MM.1S (cell line): ENCODE data around the gene KLF15.

Experiments used
- DNase-seq: peaks from one replicate; pipeline ENCODE4 v3.0.0-alpha.2; 2015
- H2AFZ ChIP-seq: fragments of 300-600 bp; sonication (generic); 2 replicates; pipeline ENCODE4 v1.6.0; 2016; ENCODE audit warnings: antibody characterized with exemption, low read length
- H3F3A ChIP-seq: fragments of 300-600 bp; sonication (generic); 2 replicates; pipeline ENCODE4 v1.6.1; 2016; ENCODE audit warnings: mild to moderate bottlenecking, antibody characterized with exemption, low read length, moderate library complexity, mixed read lengths; ENCODE audit not compliant: insufficient read depth
- H3K27ac ChIP-seq: fragments of 300-600 bp; sonication (generic); 2 replicates; pipeline ENCODE4 v1.5.1; 2016; ENCODE audit warnings: mild to moderate bottlenecking, low read length
- H3K27me3 ChIP-seq: fragments of 300-600 bp; sonication (generic); replicated peaks from 2 replicates; pipeline ENCODE4 v1.6.0; 2016; ENCODE audit warnings: low read length; ENCODE audit not compliant: insufficient read depth
- H3K36me3 ChIP-seq: fragments of 300-600 bp; sonication (generic); replicated peaks from 2 replicates; pipeline ENCODE4 v1.6.1; 2016; ENCODE audit warnings: mild to moderate bottlenecking, low read length, mixed read lengths; ENCODE audit not compliant: insufficient read depth
- H3K4me1 ChIP-seq: fragments of 300-600 bp; sonication (generic); 2 replicates; pipeline ENCODE4 v1.6.1; 2016; ENCODE audit warnings: low read length, mixed read lengths
- H3K4me2 ChIP-seq: fragments of 300-600 bp; sonication (generic); 2 replicates; pipeline ENCODE4 v1.6.0; 2016; ENCODE audit warnings: low read depth, low read length
- H3K4me3 ChIP-seq: fragments of 300-600 bp; sonication (generic); 2 replicates; pipeline ENCODE4 v1.5.1; 2016; ENCODE audit warnings: low read length, mixed read lengths
- H3K79me2 ChIP-seq: fragments of 300-600 bp; sonication (generic); 2 replicates; pipeline ENCODE4 v1.6.1; 2016; ENCODE audit warnings: mixed run types, low read length, mixed read lengths
- H3K9ac ChIP-seq: fragments of 300-600 bp; sonication (generic); 2 replicates; pipeline ENCODE4 v1.6.1; 2016; ENCODE audit warnings: low read length, mixed read lengths
- H3K9me2 ChIP-seq: fragments of 300-600 bp; sonication (generic); replicated peaks from 2 replicates; pipeline ENCODE4 v1.6.1; 2016; ENCODE audit warnings: mild to moderate bottlenecking, low read length, mixed read lengths; ENCODE audit not compliant: insufficient read depth
- H3K9me3 ChIP-seq: fragments of 300-600 bp; sonication (generic); replicated peaks from 2 replicates; pipeline ENCODE4 v1.6.1; 2016; ENCODE audit warnings: mild to moderate bottlenecking, low read length, mixed read lengths; ENCODE audit not compliant: insufficient read depth
- H4K20me1 ChIP-seq: fragments of 300-600 bp; sonication (generic); 2 replicates; pipeline ENCODE4 v1.6.1; 2016; ENCODE audit warnings: mild to moderate bottlenecking, low read length, moderate library complexity, mixed read lengths; ENCODE audit not compliant: insufficient read depth
- CTCF ChIP-seq: fragments of 300-600 bp; sonication (generic); IDR thresholded peaks from 2 replicates; pipeline ENCODE4 v1.5.1; 2016; ENCODE audit warnings: antibody characterized with exemption, low read length, mixed read lengths
- EZH2 ChIP-seq: fragments of 300-600 bp; sonication (generic); optimal IDR thresholded peaks from 2 replicates; pipeline ENCODE3; 2017; ENCODE audit warnings: low read depth, mild to moderate bottlenecking, antibody characterized with exemption, low read length, mixed read lengths
- EZH2phosphoT487 ChIP-seq: fragments of 300-600 bp; sonication (generic); IDR thresholded peaks from 2 replicates; pipeline ENCODE4 v1.6.1; 2018; ENCODE audit warnings: antibody characterized with exemption, low read length

The KLF15 gene

GRCh38 chr3:126349611-126350501, 7.4 kb downstream of the KLF15 start:
- H3K27ac ChIP-seq: no peak overlapping the region
- H4K20me1 ChIP-seq: no peaks in the 10 kb centered on the region
- no peaks in the 10 kb centered on the region for H3K36me3 ChIP-seq
- H3K27me3 ChIP-seq: no peaks in the 10 kb centered on the region
- no peaks in the 10 kb centered on the region for H3K9me2 ChIP-seq
- H3K79me2 ChIP-seq: no peaks in the 10 kb centered on the region
- TF ChIP-seq EZH2phosphoT487 (no peak), EZH2 (no peak), CTCF (no peak)
- DNase-seq: peak; percentile 1
- no peak overlapping the region for H3K9ac ChIP-seq
- H3K4me2 ChIP-seq: no peak overlapping the region
- H3F3A ChIP-seq: no peaks in the 10 kb centered on the region
- H2AFZ ChIP-seq: no peak overlapping the region
- H3K4me3 ChIP-seq: no peak overlapping the region
- no peaks in the 10 kb centered on the region for H3K4me1 ChIP-seq
- no peaks in the 10 kb centered on the region for H3K9me3 ChIP-seq

GRCh38 chr3:126349071-126349470, 8.1 kb downstream of the KLF15 start:
- Histone ChIP-seq H3K9me3 (no peaks in the 10 kb centered on the region), H3K4me2 (no peak overlapping the region), H3K4me3 (no peak overlapping the region), H3K4me1 (no peaks in the 10 kb centered on the region), H3K9me2 (no peaks in the 10 kb centered on the region), H3K9ac (no peak overlapping the region), H3K27me3 (no peaks in the 10 kb centered on the region), H4K20me1 (no peaks in the 10 kb centered on the region), H3K79me2 (no peaks in the 10 kb centered on the region), H3F3A (no peaks in the 10 kb centered on the region), H3K36me3 (no peaks in the 10 kb centered on the region), H2AFZ (no peak overlapping the region), H3K27ac (no peak overlapping the region)
- peak; percentile 1 for DNase-seq
- TF ChIP-seq CTCF: no peak
- no peak for TF ChIP-seq EZH2phosphoT487
- no peak for TF ChIP-seq EZH2

GRCh38 chr3:126348308-126348920, 8.8 kb downstream of the KLF15 start:
- peak; percentile 1 for DNase-seq
- Histone ChIP-seq H2AFZ (no peak overlapping the region), H3K4me2 (no peak overlapping the region), H3K36me3 (no peaks in the 10 kb centered on the region), H3K27me3 (no peaks in the 10 kb centered on the region), H3K4me3 (no peak overlapping the region), H3F3A (no peaks in the 10 kb centered on the region), H3K9me2 (no peaks in the 10 kb centered on the region), H3K9ac (no peak overlapping the region), H3K9me3 (no peaks in the 10 kb centered on the region), H3K27ac (no peak overlapping the region), H4K20me1 (no peaks in the 10 kb centered on the region), H3K4me1 (no peaks in the 10 kb centered on the region), H3K79me2 (no peaks in the 10 kb centered on the region)
- no peak for TF ChIP-seq EZH2
- peak; percentile 16; the same call in 1 of the 2 replicates for TF ChIP-seq CTCF
- no peak for TF ChIP-seq EZH2phosphoT487
